ENCODE measurements around the gene SLC38A4.
"Not testable (repeated sequence)": the region's sequence is repeated elsewhere in the genome, so short reads cannot be mapped to it uniquely, and the experiment has no call there.

The SLC38A4 gene

GRCh38 chr12:46773586-46774321 is 52.0 kb downstream of the SLC38A4 start:
- no peak for DNase-seq

GRCh38 chr12:46771268-46771827 is 54.4 kb downstream of the SLC38A4 start:
- DNase-seq, result no peak

- no peak for DNase-seq
Measured at GRCh38 chr12:46770501-46771183, 55.2 kb downstream of the SLC38A4 start.

GRCh38 chr12:46764005-46764404 is 61.8 kb downstream of the SLC38A4 start:
- no peak for DNase-seq

GRCh38 chr12:46763230-46763629 is 62.6 kb downstream of the SLC38A4 start:
- no peak for DNase-seq

- no peak for DNase-seq
Measured at GRCh38 chr12:46754550-46754949, 71.2 kb downstream of the SLC38A4 start.

- no peak for DNase-seq
Measured at GRCh38 chr12:46752396-46752795, 73.4 kb downstream of the SLC38A4 start.

- no peak for DNase-seq
Measured at GRCh38 chr12:46751173-46751572, 74.6 kb downstream of the SLC38A4 start.

GRCh38 chr12:46749322-46749721 is 76.5 kb downstream of the SLC38A4 start:
- DNase-seq, result no peak

GRCh38 chr12:46744283-46744682 is 81.5 kb downstream of the SLC38A4 start:
- DNase-seq, result no peak

- DNase-seq, result no peak
Measured at GRCh38 chr12:46743456-46743855, 82.3 kb downstream of the SLC38A4 start.

GRCh38 chr12:46742271-46742670 is 83.5 kb downstream of the SLC38A4 start:
- DNase-seq, result not testable (repeated sequence)

- no peak for DNase-seq
Measured at GRCh38 chr12:46725332-46725731, 100.5 kb downstream of the SLC38A4 start.

GRCh38 chr12:46723629-46724419 is 102.0 kb downstream of the SLC38A4 start:
- no peak for DNase-seq

GRCh38 chr12:46722394-46723185 is 103.2 kb downstream of the SLC38A4 start:
- DNase-seq, result no peak

- DNase-seq, result no peak
Measured at GRCh38 chr12:46718495-46718894, 107.3 kb downstream of the SLC38A4 start.

- no peak for DNase-seq
Measured at GRCh38 chr12:46717868-46718267, 107.9 kb downstream of the SLC38A4 start.

GRCh38 chr12:46717159-46717558 is 108.6 kb downstream of the SLC38A4 start:
- no peak for DNase-seq

All from bone marrow (tissue), 2 donors.